Central memory CD8-positive, alpha-beta T cell (primary cell): ENCODE measurements around the gene LRRC72.

Experiments used
- ATAC-seq: fragments of 150-1000 bp; cut with Tn5 transposase; replicated peaks from 2 replicates; pipeline ENCODE4 v1.10.0; 2022; ENCODE audit warnings: mild to moderate bottlenecking, moderate FRiP score, moderate number of reproducible peaks; ENCODE audit not compliant: poor library complexity, severe bottlenecking; ENCODE audit errors: extremely low read depth
- DNase-seq, 2 donors: peaks; one replicate each; pipeline ENCODE4 v3.0.0; 2021; ENCODE audit warnings: low spot score in 2 of 2
- H3K27ac Mint-ChIP-seq: one replicate; pipeline ENCODE4 v1.8.0; 2022; ENCODE audit warnings: low read depth, mild to moderate bottlenecking, moderate library complexity, mixed read lengths
- H3K27me3 Mint-ChIP-seq: one replicate; pipeline ENCODE4 v1.8.0; 2022; ENCODE audit warnings: mixed read lengths
- H3K36me3 Mint-ChIP-seq: one replicate; pipeline ENCODE4 v1.8.0; 2022; ENCODE audit warnings: mild to moderate bottlenecking, moderate library complexity, mixed read lengths; ENCODE audit not compliant: insufficient read depth
- H3K4me1 Mint-ChIP-seq: one replicate; pipeline ENCODE4 v1.8.0; 2022; ENCODE audit warnings: mixed read lengths
- H3K4me3 Mint-ChIP-seq: one replicate; pipeline ENCODE4 v1.8.0; 2022; ENCODE audit warnings: mild to moderate bottlenecking, moderate library complexity, mixed read lengths
- H3K9me3 Mint-ChIP-seq: one replicate; pipeline ENCODE4 v1.8.0; 2022; ENCODE audit warnings: mixed read lengths

Gene LRRC72

DNA sequence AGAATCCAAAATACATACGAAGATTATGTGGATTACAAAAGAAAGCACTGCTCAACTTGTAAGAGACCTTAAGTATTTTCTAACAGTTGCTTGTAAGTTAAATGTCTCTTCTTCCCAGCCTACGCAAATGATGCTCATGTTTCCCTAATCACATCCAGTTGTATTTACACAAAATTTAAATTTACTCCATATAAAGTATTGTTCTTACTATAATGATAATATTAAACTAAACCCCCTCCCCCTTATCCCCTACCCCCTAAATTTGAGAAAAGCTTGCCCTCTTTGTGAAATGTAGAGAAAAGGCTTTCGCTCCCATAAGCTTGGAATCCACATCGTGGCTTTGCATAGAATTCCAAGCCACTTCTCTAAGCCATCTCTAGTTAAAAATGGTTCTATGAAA lies 89.5 kb downstream of the LRRC72 start:
- H3K27me3 Mint-ChIP-seq = no peaks in the 10 kb centered on the region
- no peak overlapping the region for H3K27ac Mint-ChIP-seq
- H3K4me1 Mint-ChIP-seq = peaks cover 8% of the 10 kb centered on the region
- H3K4me3 Mint-ChIP-seq = no peak overlapping the region
- DNase-seq (no peak), ATAC-seq (no peak)
- H3K36me3 Mint-ChIP-seq = peaks cover 23% of the 10 kb centered on the region
- H3K9me3 Mint-ChIP-seq = no peaks in the 10 kb centered on the region

- H3K27me3 Mint-ChIP-seq = no peaks in the 10 kb centered on the region
- DNase-seq = no peak
- ATAC-seq = no peak
- no peak overlapping the region for H3K27ac Mint-ChIP-seq
- no peak overlapping the region for H3K4me3 Mint-ChIP-seq
- H3K9me3 Mint-ChIP-seq = no peaks in the 10 kb centered on the region
- H3K36me3 Mint-ChIP-seq = peaks cover 24% of the 10 kb centered on the region
- peaks cover 8% of the 10 kb centered on the region for H3K4me1 Mint-ChIP-seq
Measured at GRCh38 chr7:16616542-16616941, 89.9 kb downstream of the LRRC72 start.

- DNase-seq (no peak), ATAC-seq (no peak)
- no peaks in the 10 kb centered on the region for H3K27me3 Mint-ChIP-seq
- H3K9me3 Mint-ChIP-seq = no peaks in the 10 kb centered on the region
- H3K36me3 Mint-ChIP-seq = peaks cover 24% of the 10 kb centered on the region
- peaks cover 8% of the 10 kb centered on the region for H3K4me1 Mint-ChIP-seq
- no peak overlapping the region for H3K4me3 Mint-ChIP-seq
- H3K27ac Mint-ChIP-seq = peak overlapping the region; percentile 19
Measured at GRCh38 chr7:16619979-16620408, 93.4 kb downstream of the LRRC72 start.

DNA sequence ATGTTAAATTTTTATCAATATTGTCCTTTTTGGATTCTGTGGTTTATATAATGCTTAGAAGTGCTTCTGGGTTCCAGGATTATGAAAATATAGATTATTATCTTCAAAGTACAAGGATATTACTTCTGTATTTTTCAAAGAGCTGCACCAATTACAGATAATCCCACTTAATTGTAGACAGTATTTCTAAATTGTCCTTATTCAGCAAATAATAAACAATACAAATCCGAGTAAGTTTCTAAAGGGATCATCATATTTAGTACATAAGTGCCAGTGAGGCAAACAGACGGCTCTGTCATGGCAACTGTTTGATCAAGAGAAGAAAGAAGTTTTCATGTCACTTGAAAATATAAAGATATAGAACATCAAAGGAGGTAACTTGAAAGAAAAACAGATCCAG lies 99.8 kb downstream of the LRRC72 start:
- Mint-ChIP-seq H3K9me3 (no peaks in the 10 kb centered on the region), H3K4me1 (no peaks in the 10 kb centered on the region), H3K27ac (no peak overlapping the region), H3K4me3 (no peak overlapping the region), H3K36me3 (peaks cover 14% of the 10 kb centered on the region), H3K27me3 (no peaks in the 10 kb centered on the region)
- no peak for DNase-seq
- no peak for ATAC-seq

DNA sequence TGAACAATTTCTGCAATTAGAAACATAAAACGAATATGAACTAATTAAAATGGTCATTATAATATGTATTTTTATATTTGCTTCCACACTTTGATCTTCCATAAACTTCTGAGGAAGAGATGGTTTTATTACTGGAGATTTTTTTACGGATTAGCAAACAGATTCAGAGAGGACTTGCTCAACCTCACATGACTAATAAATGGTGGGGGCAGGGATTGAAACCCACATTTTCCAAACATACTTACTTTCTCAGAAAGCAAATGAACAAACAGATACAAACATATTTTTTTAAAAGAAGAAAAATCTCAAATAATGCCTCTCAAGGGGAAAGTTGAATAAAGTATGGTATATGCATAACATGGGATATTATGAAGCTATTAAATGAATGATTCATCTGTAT lies 100.6 kb downstream of the LRRC72 start:
- no peaks in the 10 kb centered on the region for H3K27me3 Mint-ChIP-seq
- no peak overlapping the region for H3K27ac Mint-ChIP-seq
- ATAC-seq (no peak), DNase-seq (no peak)
- no peaks in the 10 kb centered on the region for H3K9me3 Mint-ChIP-seq
- H3K36me3 Mint-ChIP-seq = peaks cover 15% of the 10 kb centered on the region
- peaks cover 5% of the 10 kb centered on the region for H3K4me1 Mint-ChIP-seq
- no peak overlapping the region for H3K4me3 Mint-ChIP-seq

- Mint-ChIP-seq H3K27ac (no peak overlapping the region), H3K36me3 (peaks cover 14% of the 10 kb centered on the region), H3K9me3 (no peaks in the 10 kb centered on the region), H3K27me3 (no peaks in the 10 kb centered on the region), H3K4me3 (no peak overlapping the region), H3K4me1 (peaks cover 11% of the 10 kb centered on the region)
- no peak for ATAC-seq
- no peak for DNase-seq
Measured at GRCh38 chr7:16630654-16631053, 104.0 kb downstream of the LRRC72 start.
